Ramos (cell line): ENCODE data around the gene DLX2.

Source experiments
- in situ Hi-C: fragments of 300-500 bp; cut with MboI; formaldehyde crosslinking; loops from one replicate; pipeline ENCODE4 v1.14.3; 2022; ENCODE audit warnings: low sequenced_read_pairs; ENCODE audit not compliant: unreplicated experiment

DLX2 gene

GRCh38 chr2:172095905-172096625 lies 6.6 kb downstream of the DLX2 start:
- in situ Hi-C loops, result no loop called here

GRCh38 chr2:172095146-172095904 lies 7.4 kb downstream of the DLX2 start:
- in situ Hi-C loops, result no loop called here

- in situ Hi-C loops, result no loop called here
Observed at GRCh38 chr2:172094294-172095145, 8.2 kb downstream of the DLX2 start.

GRCh38 chr2:172093416-172094293 lies 9.0 kb downstream of the DLX2 start:
- in situ Hi-C loops, result no loop called here

GRCh38 chr2:172092716-172093415 lies 9.8 kb downstream of the DLX2 start:
- in situ Hi-C loops, result no loop called here

- in situ Hi-C loops, result no loop called here
Observed at GRCh38 chr2:172091761-172092566, 10.7 kb downstream of the DLX2 start.

GRCh38 chr2:172091000-172091641 lies 11.6 kb downstream of the DLX2 start:
- in situ Hi-C loops, result no loop called here

GRCh38 chr2:172090044-172090961 lies 12.4 kb downstream of the DLX2 start:
- in situ Hi-C loops, result no loop called here

GRCh38 chr2:172089633-172090032 lies 13.1 kb downstream of the DLX2 start:
- in situ Hi-C loops, result no loop called here

- in situ Hi-C loops, result no loop called here
Observed at GRCh38 chr2:172089005-172089504, 13.6 kb downstream of the DLX2 start.

GRCh38 chr2:172088245-172089004 lies 14.3 kb downstream of the DLX2 start:
- in situ Hi-C loops, result no loop called here

- in situ Hi-C loops, result no loop called here
Observed at GRCh38 chr2:172087780-172088244, 14.9 kb downstream of the DLX2 start.

- in situ Hi-C loops, result no loop called here
Observed at GRCh38 chr2:172087207-172087779, 15.4 kb downstream of the DLX2 start.

- in situ Hi-C loops, result no loop called here
Observed at GRCh38 chr2:172086241-172087206, 16.2 kb downstream of the DLX2 start.
